ENCODE data around the gene TIE1. TPM values are rescaled to one million over a fixed set of nuclear protein-coding genes. Genes with fewer than 3 reads are reported as not detected.

Gene TIE1
- total RNA-seq, 4 donors from 2014 or later, result 15.9 to 27.9 (median 20.7) TPM

- no peaks in the 10 kb centered on the region for H3K27me3 ChIP-seq
- in situ Hi-C loops (cut with MboI; ENCODE audit: low sequenced_read_pairs in 4 of 4), result no loop called here
- intact Hi-C loops (cut with DNase I; ENCODE audit: low total_unique reads), result no loop called here
- no peak for TF ChIP-seq POLR2A (IDR thresholded peaks at IDR 0.05)
- no peak for TF ChIP-seq CTCF (IDR thresholded peaks at IDR 0.05 in 4 of 5, conservative IDR thresholded peaks at IDR 0.05 in 1 of 5)
- no peak overlapping the region for H3K27ac ChIP-seq
- no peaks in the 10 kb centered on the region for H3K9me3 ChIP-seq
- no peak for DNase-seq
- peaks cover 8 to 14% of the 10 kb centered on the region in 2 donors for H3K4me1 ChIP-seq
- H3K36me3 ChIP-seq, result no peaks in the 10 kb centered on the region
- H3K4me3 ChIP-seq, result no peak overlapping the region
- no peak for ATAC-seq
These were observed 39.8 kb downstream of the TIE1 start for GRCh38 chr1:43340559-43340958.

- H3K27me3 ChIP-seq, result no peaks in the 10 kb centered on the region
- DNase-seq (no peak), ATAC-seq (no peak)
- intact Hi-C loops (cut with DNase I; ENCODE audit: low total_unique reads) (no loop called here), in situ Hi-C loops (cut with MboI; ENCODE audit: low sequenced_read_pairs in 4 of 4) (no loop called here)
- H3K9me3 ChIP-seq, result no peaks in the 10 kb centered on the region
- H3K4me1 ChIP-seq, result peaks cover 16 to 18% of the 10 kb centered on the region in 2 donors
- no peaks in the 10 kb centered on the region for H3K36me3 ChIP-seq
- H3K4me3 ChIP-seq, result no peak overlapping the region
- peak overlapping the region in 2 of 4 donors; percentile 36 to 56 for H3K27ac ChIP-seq
- TF ChIP-seq CTCF (IDR thresholded peaks at IDR 0.05 in 4 of 5, conservative IDR thresholded peaks at IDR 0.05 in 1 of 5), result no peak
These were observed 43.6 kb downstream of the TIE1 start for GRCh38 chr1:43344267-43344850.

GRCh38 chr1:43345120-43345519 lies 44.3 kb downstream of the TIE1 start:
- Histone ChIP-seq H3K9me3 (no peaks in the 10 kb centered on the region), H3K27me3 (no peaks in the 10 kb centered on the region), H3K4me1 (peaks cover 16 to 18% of the 10 kb centered on the region in 2 donors), H3K4me3 (no peak overlapping the region), H3K27ac (peak overlapping the region in 2 of 4 donors; percentile 36 to 56), H3K36me3 (no peaks in the 10 kb centered on the region)
- intact Hi-C loops (cut with DNase I; ENCODE audit: low total_unique reads) (no loop called here), in situ Hi-C loops (cut with MboI; ENCODE audit: low sequenced_read_pairs in 4 of 4) (no loop called here)
- TF ChIP-seq POLR2A (IDR thresholded peaks at IDR 0.05), result no peak
- TF ChIP-seq CTCF (IDR thresholded peaks at IDR 0.05 in 4 of 5, conservative IDR thresholded peaks at IDR 0.05 in 1 of 5), result no peak
- ATAC-seq (peak in 1 of 2 donors; percentile 32), DNase-seq (no peak)

GRCh38 chr1:43346636-43347035 lies 45.9 kb downstream of the TIE1 start:
- in situ Hi-C loops (cut with MboI; ENCODE audit: low sequenced_read_pairs in 4 of 4), result no loop called here
- Histone ChIP-seq H3K9me3 (no peaks in the 10 kb centered on the region), H3K36me3 (no peaks in the 10 kb centered on the region), H3K4me1 (peaks cover 16 to 18% of the 10 kb centered on the region in 2 donors), H3K27ac (no peak overlapping the region), H3K4me3 (no peak overlapping the region), H3K27me3 (no peaks in the 10 kb centered on the region)
- intact Hi-C loops (cut with DNase I; ENCODE audit: low total_unique reads), result no loop called here
- no peak for ATAC-seq
- no peak for DNase-seq
- no peak for TF ChIP-seq POLR2A (IDR thresholded peaks at IDR 0.05)

- H3K36me3 ChIP-seq, result no peaks in the 10 kb centered on the region
- TF ChIP-seq POLR2A (IDR thresholded peaks at IDR 0.05) (no peak), CTCF (IDR thresholded peaks at IDR 0.05 in 4 of 5, conservative IDR thresholded peaks at IDR 0.05 in 1 of 5) (no peak)
- H3K27me3 ChIP-seq, result no peaks in the 10 kb centered on the region
- peaks cover 16 to 18% of the 10 kb centered on the region in 2 donors for H3K4me1 ChIP-seq
- H3K9me3 ChIP-seq, result no peaks in the 10 kb centered on the region
- ATAC-seq, result peak; percentile 22 to 44
- DNase-seq, result peak in 1 of 2 donors; percentile 22
- H3K4me3 ChIP-seq, result peak overlapping the region; percentile 64 to 83 (median 70)
- in situ Hi-C loops (cut with MboI; ENCODE audit: low sequenced_read_pairs in 4 of 4) (no loop called here), intact Hi-C loops (cut with DNase I; ENCODE audit: low total_unique reads) (loop anchor here (2.0 kb wide), 1 partner anchor 40 kb away; the partner anchor contains the start of genes MED8 and SZT2)
- peak overlapping the region; percentile 66 to 85 (median 78) for H3K27ac ChIP-seq
These were observed 47.6 kb downstream of the TIE1 start for GRCh38 chr1:43348343-43348808.
